ENCODE results near the gene TAGLN2. TPM values are rescaled to one million over a fixed set of nuclear protein-coding genes. Genes with fewer than 3 reads are reported as not detected.

Gene TAGLN2
- total RNA-seq, 1 experiment from 2014 or later: 66.9 TPM

GRCh38 chr1:159902541-159902940, 22.8 kb downstream of the TAGLN2 start (continued):
- TF ChIP-seq NR3C1 (CRISPR knock-in tag; conservative IDR thresholded peaks at IDR 0.05; ENCODE audit: low read depth): no peak
- TF ChIP-seq, protein P1, sequence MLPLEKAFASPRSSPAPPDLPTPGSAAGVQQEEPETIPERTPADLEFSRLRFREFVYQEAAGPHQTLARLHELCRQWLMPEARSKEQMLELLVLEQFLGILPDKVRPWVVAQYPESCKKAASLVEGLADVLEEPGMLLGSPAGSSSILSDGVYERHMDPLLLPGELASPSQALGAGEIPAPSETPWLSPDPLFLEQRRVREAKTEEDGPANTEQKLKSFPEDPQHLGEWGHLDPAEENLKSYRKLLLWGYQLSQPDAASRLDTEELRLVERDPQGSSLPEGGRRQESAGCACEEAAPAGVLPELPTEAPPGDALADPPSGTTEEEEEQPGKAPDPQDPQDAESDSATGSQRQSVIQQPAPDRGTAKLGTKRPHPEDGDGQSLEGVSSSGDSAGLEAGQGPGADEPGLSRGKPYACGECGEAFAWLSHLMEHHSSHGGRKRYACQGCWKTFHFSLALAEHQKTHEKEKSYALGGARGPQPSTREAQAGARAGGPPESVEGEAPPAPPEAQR (CRISPR knock-in tag; IDR thresholded peaks at IDR 0.05): no peak
- TF ChIP-seq GRHL2 (CRISPR knock-in tag; IDR thresholded peaks at IDR 0.05; ENCODE audit: insufficient replicate concordance, severe bottlenecking): no peak
- TF ChIP-seq FOXJ3 (CRISPR knock-in tag; IDR thresholded peaks at IDR 0.05; ENCODE audit: borderline replicate concordance): no peak

GRCh38 chr1:159900755-159901360, 24.4 kb downstream of the TAGLN2 start:
- peaks cover 15% of the 10 kb centered on the region for H3K4me1 Mint-ChIP-seq
- no peak overlapping the region for H3K4me3 Mint-ChIP-seq
- DNase-seq (ENCODE audit: low spot score) (no peak), ATAC-seq (no peak)
- H3K36me3 Mint-ChIP-seq: peaks cover 5% of the 10 kb centered on the region; the same call in 1 of the 2 replicates
- POLR2A ChIA-PET: interaction anchor here (0.6 to 2.0 kb wide), 3 partner anchors 23 to 1210 kb away, joined by 3 to 9 read pairs (median 4); partner anchors contain the start of gene TAGLN2
- peaks cover 12% of the 10 kb centered on the region for H3K9me3 Mint-ChIP-seq
- H3K27ac Mint-ChIP-seq: no peak overlapping the region; the same call in 1 of the 2 replicates
- CTCF ChIA-PET: interaction anchor here (0.8 to 2.5 kb wide), 7 partner anchors 10 to 106 kb away, joined by 3 to 30 read pairs (median 4); no protein-coding TSS in a partner anchor
- TF ChIP-seq ESRRA (CRISPR knock-in tag; IDR thresholded peaks at IDR 0.05; ENCODE audit: borderline replicate concordance): no peak
- TF ChIP-seq MYBL2 (CRISPR knock-in tag; IDR thresholded peaks at IDR 0.05): no peak
- TF ChIP-seq, protein P2, sequence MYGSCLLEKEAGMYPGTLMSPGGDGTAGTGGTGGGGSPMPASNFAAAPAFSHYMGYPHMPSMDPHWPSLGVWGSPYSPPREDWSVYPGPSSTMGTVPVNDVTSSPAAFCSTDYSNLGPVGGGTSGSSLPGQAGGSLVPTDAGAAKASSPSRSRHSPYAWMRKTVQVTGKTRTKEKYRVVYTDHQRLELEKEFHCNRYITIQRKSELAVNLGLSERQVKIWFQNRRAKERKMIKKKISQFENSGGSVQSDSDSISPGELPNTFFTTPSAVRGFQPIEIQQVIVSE (CRISPR knock-in tag; IDR thresholded peaks at IDR 0.05; ENCODE audit: borderline replicate concordance): no peak
- no peak for TF ChIP-seq RELA (CRISPR knock-in tag; IDR thresholded peaks at IDR 0.05; ENCODE audit: borderline replicate concordance)
- no peak for TF ChIP-seq KAT7 (CRISPR knock-in tag; IDR thresholded peaks at IDR 0.05; ENCODE audit: borderline replicate concordance)
- TF ChIP-seq, protein P3, sequence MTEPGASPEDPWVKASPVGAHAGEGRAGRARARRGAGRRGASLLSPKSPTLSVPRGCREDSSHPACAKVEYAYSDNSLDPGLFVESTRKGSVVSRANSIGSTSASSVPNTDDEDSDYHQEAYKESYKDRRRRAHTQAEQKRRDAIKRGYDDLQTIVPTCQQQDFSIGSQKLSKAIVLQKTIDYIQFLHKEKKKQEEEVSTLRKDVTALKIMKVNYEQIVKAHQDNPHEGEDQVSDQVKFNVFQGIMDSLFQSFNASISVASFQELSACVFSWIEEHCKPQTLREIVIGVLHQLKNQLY (CRISPR knock-in tag; IDR thresholded peaks at IDR 0.05): no peak
- no peak for TF ChIP-seq ZNF232 (CRISPR knock-in tag; IDR thresholded peaks at IDR 0.05)
- TF ChIP-seq ZNF423 (CRISPR knock-in tag; IDR thresholded peaks at IDR 0.05): no peak
- TF ChIP-seq CBFB (CRISPR knock-in tag; IDR thresholded peaks at IDR 0.05; ENCODE audit: low read depth): no peak
- no peak for TF ChIP-seq SP1 (CRISPR knock-in tag; conservative IDR thresholded peaks at IDR 0.05)
- TF ChIP-seq PRDM15 (CRISPR knock-in tag; IDR thresholded peaks at IDR 0.05): no peak
- TF ChIP-seq OVOL2 (CRISPR knock-in tag; IDR thresholded peaks at IDR 0.05; ENCODE audit: borderline replicate concordance): no peak
- no peak for TF ChIP-seq ZNF317 (CRISPR knock-in tag; IDR thresholded peaks at IDR 0.05; ENCODE audit: borderline replicate concordance, low read depth)
- TF ChIP-seq NFATC4 (CRISPR knock-in tag; IDR thresholded peaks at IDR 0.05): no peak
- TF ChIP-seq, protein P4, sequence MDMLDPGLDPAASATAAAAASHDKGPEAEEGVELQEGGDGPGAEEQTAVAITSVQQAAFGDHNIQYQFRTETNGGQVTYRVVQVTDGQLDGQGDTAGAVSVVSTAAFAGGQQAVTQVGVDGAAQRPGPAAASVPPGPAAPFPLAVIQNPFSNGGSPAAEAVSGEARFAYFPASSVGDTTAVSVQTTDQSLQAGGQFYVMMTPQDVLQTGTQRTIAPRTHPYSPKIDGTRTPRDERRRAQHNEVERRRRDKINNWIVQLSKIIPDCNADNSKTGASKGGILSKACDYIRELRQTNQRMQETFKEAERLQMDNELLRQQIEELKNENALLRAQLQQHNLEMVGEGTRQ (CRISPR knock-in tag; IDR thresholded peaks at IDR 0.05): no peak
- TF ChIP-seq PRRX2 (CRISPR knock-in tag; IDR thresholded peaks at IDR 0.05): no peak
- no peak for TF ChIP-seq ZMAT4 (CRISPR knock-in tag; IDR thresholded peaks at IDR 0.05)
- TF ChIP-seq HMGXB4 (CRISPR knock-in tag; IDR thresholded peaks at IDR 0.05): no peak
- TF ChIP-seq ETV6 (CRISPR knock-in tag; IDR thresholded peaks at IDR 0.05): no peak
- H3K27me3 Mint-ChIP-seq (ENCODE audit: low read depth): peaks cover 31% of the 10 kb centered on the region
